ENCODE results near the gene GRK4.
"Not testable (repeated sequence)": the region's sequence is repeated elsewhere in the genome, so short reads cannot be mapped to it uniquely, and the experiment has no call there.

The GRK4 gene

GRCh38 chr4:2955186-2956044, 8.0 kb upstream of the GRK4 start:
- in situ Hi-C loops (cut with HindIII; ENCODE audit: low sequenced_read_pairs), result not testable (repeated sequence)

- in situ Hi-C loops (cut with HindIII; ENCODE audit: low sequenced_read_pairs), result no loop called here
Observed at GRCh38 chr4:2958446-2958845, 4.9 kb upstream of the GRK4 start.

DNA sequence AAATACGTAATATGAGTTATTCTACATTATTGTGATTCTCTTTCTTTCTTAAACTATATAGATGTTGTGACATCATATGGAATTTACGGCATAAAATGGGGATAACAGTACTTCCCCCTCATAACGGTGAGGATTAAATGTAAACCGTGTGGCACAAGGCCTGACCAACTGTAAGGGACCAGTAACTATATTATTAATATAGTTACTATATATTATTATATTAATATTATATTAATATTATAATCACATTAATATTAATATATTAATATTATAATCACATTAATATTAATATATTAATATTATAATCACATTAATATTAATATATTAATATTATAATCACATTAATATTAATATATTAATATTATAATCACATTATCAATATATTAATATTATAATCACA, 2.9 kb upstream of the GRK4 start:
- in situ Hi-C loops (cut with HindIII; ENCODE audit: low sequenced_read_pairs), result not testable (repeated sequence)

- in situ Hi-C loops (cut with HindIII; ENCODE audit: low sequenced_read_pairs), result no loop called here
Observed at GRCh38 chr4:2961421-2961810, 2.0 kb upstream of the GRK4 start.

- in situ Hi-C loops (cut with HindIII; ENCODE audit: low sequenced_read_pairs), result no loop called here
Observed at GRCh38 chr4:2961811-2962441, 1.4 kb upstream of the GRK4 start.

DNA sequence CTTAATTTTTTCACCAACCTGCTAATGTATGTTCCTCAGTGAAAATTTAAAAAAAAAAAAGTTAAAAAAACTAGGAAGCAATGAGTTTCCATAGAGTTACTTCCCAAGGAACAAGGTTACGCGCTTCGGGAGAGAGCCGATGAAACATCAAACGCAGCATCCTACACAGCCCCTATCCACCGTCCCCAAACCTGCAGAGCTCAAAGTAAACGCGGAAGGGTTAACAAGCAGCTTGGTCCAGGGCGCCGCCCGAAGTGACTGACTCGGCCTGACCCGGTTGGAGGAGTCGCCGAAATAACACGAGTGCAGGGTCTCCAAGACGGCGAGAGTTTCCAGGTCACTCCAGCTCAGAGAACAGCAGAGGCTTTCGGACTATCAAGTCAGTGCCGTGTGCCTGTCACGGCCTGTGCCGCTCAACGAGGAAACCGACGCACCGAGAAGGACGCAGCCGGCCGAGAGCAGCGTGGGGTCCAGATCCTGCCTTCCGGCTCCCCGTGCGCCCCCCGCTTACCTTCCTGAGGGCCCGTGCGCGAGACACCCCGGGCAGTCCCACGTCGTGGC, 677 bp upstream of the GRK4 start:
- in situ Hi-C loops (cut with HindIII; ENCODE audit: low sequenced_read_pairs), result no loop called here

DNA sequence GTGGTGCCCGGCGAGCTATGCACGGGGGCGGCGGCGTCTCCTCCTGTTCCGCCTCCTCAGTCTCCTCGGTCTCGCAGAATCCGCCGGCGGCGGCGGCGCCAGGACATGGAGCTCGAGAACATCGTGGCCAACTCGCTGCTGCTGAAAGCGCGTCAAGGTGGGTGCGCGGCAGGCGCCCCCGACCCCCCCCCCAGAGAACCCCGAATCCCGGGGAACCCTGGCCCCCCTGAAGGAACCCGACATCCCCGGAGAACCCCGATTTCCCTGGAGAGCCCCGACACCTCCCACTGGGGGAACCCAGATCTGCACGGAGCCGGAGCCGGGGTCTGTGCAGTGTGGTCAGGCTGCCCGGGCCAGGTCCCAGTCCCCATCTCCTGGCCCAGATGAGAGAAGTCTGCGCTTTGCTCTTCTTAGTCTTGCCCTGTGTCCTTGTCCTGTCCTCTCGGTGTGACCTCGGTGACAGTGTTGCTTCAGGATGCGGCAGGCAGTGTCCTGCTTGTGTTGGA, 648 bp downstream of the GRK4 start:
- in situ Hi-C loops (cut with HindIII; ENCODE audit: low sequenced_read_pairs), result no loop called here

DNA sequence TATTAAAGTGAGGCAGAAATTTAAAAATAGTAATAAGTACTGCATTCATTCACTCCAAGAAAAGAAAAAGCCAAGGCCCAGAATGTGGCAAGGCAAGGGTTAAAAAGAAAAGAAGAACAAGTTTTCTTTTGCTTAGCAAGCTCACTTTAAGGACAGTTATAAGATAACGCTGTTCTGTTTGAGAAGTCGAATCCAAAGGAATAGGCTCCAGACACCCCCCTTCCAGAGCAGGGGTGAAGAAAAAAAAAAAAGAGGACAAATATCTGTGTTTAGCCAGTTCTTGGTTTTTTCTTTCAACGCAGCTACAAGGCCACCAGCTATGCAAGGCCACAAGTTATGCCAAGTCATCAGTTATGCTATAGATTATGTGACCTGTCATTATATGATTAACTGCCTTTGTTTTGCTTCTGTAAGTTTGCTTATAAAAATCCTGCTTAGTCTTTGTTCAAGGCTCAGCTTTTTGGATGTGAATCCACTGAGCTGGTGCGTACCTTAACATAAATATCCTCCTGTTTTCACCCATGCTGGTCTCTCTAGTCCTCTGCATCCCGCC, 1.4 kb downstream of the GRK4 start:
- in situ Hi-C loops (cut with HindIII; ENCODE audit: low sequenced_read_pairs), result no loop called here

DNA sequence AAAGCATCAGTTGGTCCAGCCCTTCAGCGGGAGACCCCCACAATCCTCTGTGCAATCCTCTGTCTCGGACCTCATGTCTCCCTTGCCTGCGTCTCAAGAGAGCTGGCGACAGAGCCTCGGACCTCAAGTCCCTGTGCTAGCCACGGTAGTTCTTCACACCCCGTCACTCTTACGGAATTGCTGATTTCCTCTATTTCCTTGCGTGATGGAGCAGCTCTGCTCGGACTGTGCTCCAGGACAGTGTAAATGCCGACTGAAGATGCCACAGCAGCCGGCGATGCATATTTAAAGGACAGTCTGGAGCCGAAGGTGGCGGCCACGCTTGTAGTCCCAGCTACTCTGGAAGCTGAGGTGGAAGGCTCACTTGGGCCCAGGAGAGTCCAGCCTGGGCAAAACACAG, 1.9 kb downstream of the GRK4 start:
- in situ Hi-C loops (cut with HindIII; ENCODE audit: low sequenced_read_pairs), result no loop called here

DNA sequence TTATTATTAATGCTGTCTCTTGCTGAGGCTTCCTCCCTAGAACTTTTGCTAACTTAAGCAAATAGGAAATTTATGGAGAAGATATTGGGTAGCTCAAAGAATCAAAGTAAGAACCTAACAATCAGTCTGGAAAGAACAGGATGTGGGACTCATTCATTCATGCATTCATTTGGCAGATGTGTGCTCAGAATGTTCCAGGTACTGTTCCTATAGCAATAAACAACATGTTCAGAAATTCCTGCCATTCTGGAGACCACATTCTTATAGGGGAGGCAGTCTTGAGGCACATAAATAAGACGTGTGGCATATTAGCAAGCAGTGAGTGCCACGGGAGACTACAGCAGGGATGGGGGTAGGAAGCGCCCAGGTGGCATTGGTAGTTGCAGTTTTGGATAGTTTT, 5.0 kb downstream of the GRK4 start:
- in situ Hi-C loops (cut with HindIII; ENCODE audit: low sequenced_read_pairs), result no loop called here

- in situ Hi-C loops (cut with HindIII; ENCODE audit: low sequenced_read_pairs), result no loop called here
Observed at GRCh38 chr4:2971275-2971674, 7.9 kb downstream of the GRK4 start.

GRCh38 chr4:2977211-2978088, 14.1 kb downstream of the GRK4 start:
- in situ Hi-C loops (cut with HindIII; ENCODE audit: low sequenced_read_pairs), result no loop called here

DNA sequence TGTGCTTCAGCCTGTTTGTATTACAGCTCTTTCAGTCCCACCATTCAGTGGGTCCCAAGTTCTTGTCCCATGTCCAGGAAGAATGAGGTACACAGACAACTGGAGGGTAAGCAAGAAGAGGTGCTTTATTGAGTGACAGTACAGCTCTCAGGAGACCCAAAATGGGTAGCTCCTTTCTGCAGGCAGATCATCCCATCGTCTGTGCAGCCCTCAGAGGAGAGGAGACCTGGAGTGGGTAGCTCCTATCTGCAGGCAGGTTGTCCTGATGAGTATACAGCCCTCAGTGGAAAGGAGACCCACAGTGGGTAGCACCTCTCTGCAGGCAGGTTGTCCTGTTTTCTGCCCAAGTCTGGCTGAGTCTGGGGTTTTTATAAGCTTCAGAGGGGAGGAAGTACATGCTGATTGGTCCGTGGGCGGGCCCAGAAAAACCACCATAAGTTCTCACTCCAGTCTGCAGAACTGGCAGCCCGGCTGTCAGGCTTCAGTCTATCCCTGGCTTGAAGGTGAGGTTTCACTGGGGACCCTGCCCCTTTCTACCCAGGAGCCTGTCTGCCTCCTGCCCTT, 18.0 kb downstream of the GRK4 start:
- in situ Hi-C loops (cut with HindIII; ENCODE audit: low sequenced_read_pairs), result no loop called here

DNA sequence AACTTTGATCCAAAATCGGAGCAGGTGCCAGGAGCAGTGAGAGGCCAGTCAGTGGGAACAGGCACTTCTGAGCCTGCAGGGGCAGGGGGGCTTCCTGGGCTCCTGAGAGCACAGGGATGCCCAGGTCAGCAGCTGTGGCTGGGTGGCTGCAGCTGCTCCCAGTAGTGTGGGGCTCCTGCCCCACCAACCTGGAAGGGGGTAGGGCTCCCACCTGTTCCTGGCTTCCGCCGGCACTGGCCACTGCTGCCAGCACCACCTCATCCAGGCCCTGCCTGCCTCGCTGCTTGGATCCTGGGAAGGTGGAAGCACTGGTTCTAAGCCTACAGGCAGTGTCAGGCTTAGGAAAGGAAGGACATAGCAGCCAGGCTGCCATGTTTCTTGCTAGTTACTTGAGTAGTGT, 18.6 kb downstream of the GRK4 start:
- in situ Hi-C loops (cut with HindIII; ENCODE audit: low sequenced_read_pairs), result no loop called here

DNA sequence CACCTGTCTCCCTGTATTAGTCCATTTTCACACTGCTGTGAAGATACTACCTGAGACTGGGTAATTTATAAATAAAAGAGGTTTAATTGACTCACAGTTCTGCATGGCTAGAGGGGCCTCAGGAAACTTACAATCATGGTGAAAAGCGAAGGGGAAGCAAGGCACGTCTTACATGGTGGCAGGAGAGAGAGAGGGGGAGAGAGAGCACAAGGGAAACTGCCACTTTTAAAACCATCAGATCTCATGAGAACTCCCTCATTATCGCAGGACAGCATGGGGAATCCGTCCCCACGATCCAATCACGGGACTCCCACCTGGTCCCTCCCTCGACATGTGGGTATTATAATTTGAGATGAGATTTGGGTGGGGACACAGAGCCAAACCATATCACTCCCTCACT, 20.3 kb downstream of the GRK4 start:
- in situ Hi-C loops (cut with HindIII; ENCODE audit: low sequenced_read_pairs), result not testable (repeated sequence)

GRCh38 chr4:2991243-2991642, 27.9 kb downstream of the GRK4 start:
- in situ Hi-C loops (cut with HindIII; ENCODE audit: low sequenced_read_pairs), result loop anchor here (5.0 kb wide), 2 partner anchors 41 to 69 kb away; no protein-coding TSS in a partner anchor

DNA sequence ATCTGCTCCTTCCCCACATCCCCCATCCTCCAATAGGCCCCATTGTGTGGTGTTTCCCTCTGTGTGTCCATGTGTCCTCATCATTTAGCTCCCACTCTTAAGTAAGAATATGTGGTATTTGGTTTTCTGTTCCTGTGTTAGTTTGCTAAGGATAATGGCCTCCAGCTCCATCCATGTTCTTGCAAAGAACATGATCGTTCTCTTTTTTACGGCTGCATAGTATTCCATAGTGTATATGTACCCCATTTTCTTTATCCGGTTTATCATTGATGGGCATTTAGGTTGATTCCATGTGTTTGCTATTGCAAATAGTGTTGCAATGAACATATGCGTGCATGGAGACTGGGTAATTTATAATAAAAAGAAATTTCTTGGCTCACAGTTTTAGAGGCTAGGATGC, 31.5 kb downstream of the GRK4 start:
- in situ Hi-C loops (cut with HindIII; ENCODE audit: low sequenced_read_pairs), result loop anchor here (5.0 kb wide), 2 partner anchors 37 to 73 kb away; no protein-coding TSS in a partner anchor

GRCh38 chr4:2995546-2996265, 32.3 kb downstream of the GRK4 start:
- in situ Hi-C loops (cut with HindIII; ENCODE audit: low sequenced_read_pairs), result no loop called here

DNA sequence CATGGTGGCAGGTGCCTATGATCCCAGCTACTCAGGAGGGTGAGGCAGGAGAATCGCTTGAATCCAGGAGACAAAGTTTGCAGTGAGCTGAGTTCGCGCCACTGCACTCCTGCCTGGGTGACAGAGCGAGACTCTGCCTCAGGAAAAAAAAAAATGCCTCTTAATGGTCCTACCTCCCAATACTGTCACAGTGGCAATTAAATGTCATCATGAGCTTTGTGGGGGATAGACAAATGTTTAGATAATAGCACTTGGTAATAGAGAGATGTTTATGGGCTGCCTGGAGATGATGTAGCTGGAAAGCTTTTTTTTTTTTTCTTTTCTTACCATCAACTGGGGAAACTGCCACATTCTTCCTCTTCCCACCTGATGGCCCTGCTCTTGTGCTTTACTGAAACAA, 33.0 kb downstream of the GRK4 start:
- in situ Hi-C loops (cut with HindIII; ENCODE audit: low sequenced_read_pairs), result no loop called here

DNA sequence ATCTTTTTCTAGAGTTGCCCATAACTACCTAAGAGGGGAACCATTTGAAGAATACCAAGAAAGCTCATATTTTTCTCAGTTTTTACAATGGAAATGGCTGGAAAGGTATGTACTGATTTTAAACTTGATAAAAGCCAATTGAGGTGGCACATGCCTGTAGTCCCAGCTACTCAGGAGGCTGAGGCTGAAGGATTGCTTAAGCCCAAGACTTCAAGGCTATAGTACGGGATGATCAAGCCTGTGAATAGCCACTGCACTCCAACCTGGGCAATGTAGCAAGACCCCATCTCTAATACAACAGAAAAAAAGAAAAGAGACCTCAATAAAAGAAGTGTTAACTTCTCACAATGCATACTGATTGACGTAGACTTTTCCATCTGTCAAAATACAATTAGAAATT, 44.4 kb downstream of the GRK4 start:
- in situ Hi-C loops (cut with HindIII; ENCODE audit: low sequenced_read_pairs), result no loop called here
